Measurements from ENCODE around the gene HMCN2. TPM values are rescaled to one million over a fixed set of nuclear protein-coding genes. Genes with fewer than 3 reads are reported as not detected.

The HMCN2 gene
- total RNA-seq, 1 experiment from 2014 or later: 8.6 TPM

GRCh38 chr9:130290291-130291181, 25.0 kb downstream of the HMCN2 start:
- no peaks in the 10 kb centered on the region for H3K9me3 ChIP-seq (ENCODE audit: control insufficient read depth, low read depth, low read length)
- H3K4me3 Mint-ChIP-seq: no peak overlapping the region
- H3K27me3 Mint-ChIP-seq (ENCODE audit: low read depth): no peaks in the 10 kb centered on the region; the same call in 1 of the 2 replicates
- H2BK20ac ChIP-seq (ENCODE audit: low read depth, low read length, poor library complexity, severe bottlenecking): no peak overlapping the region
- peaks cover 4 to 44% (median 13%) of the 10 kb centered on the region in 3 experiments; a peak in 6 of 7 replicates for H3K36me3 Mint-ChIP-seq (ENCODE audit: insufficient read depth in 1 of 3, low read depth in 3 of 3)
- H2AK5ac ChIP-seq (ENCODE audit: insufficient read length, low read length): no peak overlapping the region
- H2BK12ac ChIP-seq (ENCODE audit: insufficient read length, low read depth, low read length): no peak overlapping the region
- H3K4me1 Mint-ChIP-seq: peaks cover 12 to 24% of the 10 kb centered on the region in 2 experiments
- no peak overlapping the region for H3K4ac ChIP-seq (ENCODE audit: low read depth, low read length)
- no peak overlapping the region for H3K4me2 ChIP-seq (ENCODE audit: insufficient read depth, insufficient read length, low read length)
- H2BK5ac ChIP-seq (ENCODE audit: insufficient read length, low read length): no peak overlapping the region
- H3K56ac ChIP-seq (ENCODE audit: insufficient read length, low read depth, low read length): no peak overlapping the region
- DNase-seq: no peak
- no peaks in the 10 kb centered on the region for H4K20me1 ChIP-seq (ENCODE audit: control insufficient read depth, insufficient read depth, insufficient read length)
- no peak overlapping the region for H2AFZ ChIP-seq (ENCODE audit: low read length)
- no peak for TF ChIP-seq CTCF (conservative IDR thresholded peaks at IDR 0.05)
- no peaks in the 10 kb centered on the region for H3K79me2 ChIP-seq (ENCODE audit: insufficient read depth, low read length)
- no peak overlapping the region for H2BK15ac ChIP-seq (ENCODE audit: low read depth, low read length)
- H3T11ph ChIP-seq (ENCODE audit: low read length): no peak overlapping the region
- H4K91ac ChIP-seq (ENCODE audit: insufficient read length, low read depth, low read length): no peak overlapping the region
- no peaks in the 10 kb centered on the region for H3K4me1 ChIP-seq (ENCODE audit: insufficient read depth, low read length)
- H3K27me3 ChIP-seq (ENCODE audit: insufficient read depth, low read length): no peaks in the 10 kb centered on the region
- H3K27ac Mint-ChIP-seq: peak overlapping the region in 2 of 3 experiments; percentile 5 to 9; a peak in 1 of 7 replicates
- no peak overlapping the region for H4K8ac ChIP-seq (replicated peaks; ENCODE audit: insufficient read length, low read depth, low read length)
- whole genome bisulfite sequencing (ENCODE audit: extremely low coverage, insufficient read length, low lambda C conversion rate): no CpG with 5 or more reads among the region's 13 CpGs
- H3K23me2 ChIP-seq (ENCODE audit: insufficient read length, low read depth, low read length, poor library complexity, severe bottlenecking): no peaks in the 10 kb centered on the region
- no peak overlapping the region for H3K14ac ChIP-seq (ENCODE audit: insufficient read depth, low read length)
- no peaks in the 10 kb centered on the region for H3K79me1 ChIP-seq (ENCODE audit: insufficient read depth, low read depth, low read length, poor library complexity, severe bottlenecking)
- H3K18ac ChIP-seq (ENCODE audit: insufficient read length, low read depth, low read length): no peak overlapping the region
- H4K5ac ChIP-seq (ENCODE audit: insufficient read length, low read depth, low read length): no peak overlapping the region
- no peak overlapping the region for H2BK120ac ChIP-seq (ENCODE audit: low read depth, low read length, poor library complexity, severe bottlenecking)
- no peaks in the 10 kb centered on the region for H3K9me3 Mint-ChIP-seq
- H3K23ac ChIP-seq (ENCODE audit: insufficient read length, low read depth, low read length): no peak overlapping the region
- H3K9ac ChIP-seq (ENCODE audit: extremely low read depth, insufficient read length, low read length): no peak overlapping the region
- H3K27ac ChIP-seq (ENCODE audit: insufficient read length, low read depth, low read length): no peak overlapping the region

Data from H9 (cell line).